Stimulated activated CD8-positive, alpha-beta memory T cell treated with anti-CD3 and anti-CD28 coated beads, Interleukin-4, amount 100 ng/mL, for 4 hours (primary cell): ENCODE measurements around the gene CYB561D1.
A peak's percentile ranks its signal among the peaks of the same experiment; 100 is the strongest.

Experiments
- DNase-seq, 2 donors: peaks; one replicate each; pipeline ENCODE4 v3.0.0-alpha.2; 2020; ENCODE audit warnings: low read depth in 2 of 2, low spot score in 1 of 2

CYB561D1 gene

DNA sequence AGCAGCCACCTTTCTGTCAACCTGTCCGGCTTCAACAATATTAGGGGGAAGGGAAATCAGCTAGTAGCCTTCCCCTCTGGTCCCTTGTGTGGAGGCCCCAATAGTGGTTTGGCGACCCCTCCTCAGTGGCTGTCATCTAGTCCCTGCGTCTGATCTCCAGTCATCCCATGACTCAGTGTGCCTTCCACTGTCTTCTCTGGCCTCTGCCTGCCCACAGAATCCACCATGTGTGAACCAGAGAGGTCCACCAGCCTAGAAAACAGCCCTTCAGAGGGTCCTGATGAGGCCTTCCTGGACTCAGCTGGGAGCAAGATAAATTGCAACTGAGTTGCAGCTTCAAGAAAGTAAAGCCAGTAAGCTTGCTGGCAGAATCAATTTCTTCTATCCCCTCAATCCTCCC is 14.0 kb upstream of the CYB561D1 start:
- no peak for DNase-seq

GRCh38 chr1:109481646-109482045 is 12.2 kb upstream of the CYB561D1 start:
- no peak for DNase-seq

- DNase-seq: no peak
Observed at GRCh38 chr1:109482242-109482641, 11.7 kb upstream of the CYB561D1 start.

GRCh38 chr1:109482791-109483671 is 10.9 kb upstream of the CYB561D1 start:
- no peak for DNase-seq

GRCh38 chr1:109483672-109484518 is 10.0 kb upstream of the CYB561D1 start, which contains the start of gene ATXN7L2:
TSS of gene ATXN7L2 (plus strand) at chr1:109483905. CDS start at chr1:109483954, 49 bp downstream.
- peak; percentile 72 to 83 for DNase-seq

- no peak for DNase-seq
Observed at GRCh38 chr1:109484519-109484975, 9.3 kb upstream of the CYB561D1 start.

DNA sequence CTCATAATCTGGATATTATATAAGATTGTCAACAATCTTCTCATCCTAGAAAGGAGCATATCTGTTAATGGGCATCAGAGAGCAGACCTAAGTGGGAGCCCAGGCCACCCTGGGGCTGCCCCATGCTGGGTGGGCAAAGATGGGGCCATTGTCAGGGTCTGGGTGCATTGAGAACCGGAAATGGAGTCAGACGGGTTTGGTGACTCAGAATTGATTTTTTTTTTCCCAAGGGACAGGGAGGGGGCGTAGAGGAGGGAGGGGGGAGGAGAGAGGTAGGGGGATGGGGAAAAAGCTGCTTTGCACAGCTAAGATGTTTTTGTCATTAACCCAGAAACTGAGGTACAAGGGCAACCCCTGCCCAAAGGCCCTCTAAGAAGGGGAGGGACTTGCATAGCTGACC is 8.9 kb upstream of the CYB561D1 start:
- no peak for DNase-seq

DNA sequence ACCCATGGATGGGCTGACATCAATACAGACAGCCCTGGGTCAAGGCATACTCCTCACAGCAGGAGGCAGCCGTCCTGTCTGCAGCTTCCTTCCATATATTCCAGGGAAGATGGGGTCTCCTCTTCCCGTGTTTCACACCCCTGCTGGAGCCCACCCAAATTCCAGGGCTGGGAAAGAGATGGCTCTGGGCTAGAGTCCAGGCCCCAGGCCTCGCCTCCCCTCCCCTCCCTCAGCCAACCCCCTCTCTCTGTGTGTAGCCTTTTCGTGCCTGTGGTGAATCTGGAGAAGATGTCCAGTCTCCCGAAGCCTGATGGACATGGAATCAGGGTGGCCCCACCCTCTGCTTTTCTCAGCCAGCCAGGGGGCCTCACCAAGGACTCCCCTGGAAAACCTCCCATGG is 6.6 kb upstream of the CYB561D1 start:
- no peak for DNase-seq

DNA sequence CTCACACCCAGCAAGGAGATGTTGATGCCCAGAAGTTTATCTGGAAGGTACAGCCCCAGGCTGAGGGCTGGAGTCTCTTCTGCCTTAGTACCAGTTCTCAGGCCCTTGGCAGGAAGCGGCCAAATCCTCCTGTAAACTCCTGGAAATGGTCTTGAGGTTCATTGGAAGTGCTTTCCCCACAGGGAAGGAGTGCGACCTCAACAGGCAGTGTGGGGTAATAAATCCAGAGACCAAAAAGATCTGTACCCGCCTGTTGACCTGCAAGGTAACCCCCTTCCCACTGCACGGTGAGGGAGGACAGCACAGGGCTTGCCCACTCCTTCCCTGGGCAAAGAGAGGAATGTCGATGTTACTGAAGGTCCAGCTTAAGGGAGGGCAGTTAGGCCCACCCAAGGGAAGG is 5.7 kb upstream of the CYB561D1 start:
- no peak for DNase-seq

DNA sequence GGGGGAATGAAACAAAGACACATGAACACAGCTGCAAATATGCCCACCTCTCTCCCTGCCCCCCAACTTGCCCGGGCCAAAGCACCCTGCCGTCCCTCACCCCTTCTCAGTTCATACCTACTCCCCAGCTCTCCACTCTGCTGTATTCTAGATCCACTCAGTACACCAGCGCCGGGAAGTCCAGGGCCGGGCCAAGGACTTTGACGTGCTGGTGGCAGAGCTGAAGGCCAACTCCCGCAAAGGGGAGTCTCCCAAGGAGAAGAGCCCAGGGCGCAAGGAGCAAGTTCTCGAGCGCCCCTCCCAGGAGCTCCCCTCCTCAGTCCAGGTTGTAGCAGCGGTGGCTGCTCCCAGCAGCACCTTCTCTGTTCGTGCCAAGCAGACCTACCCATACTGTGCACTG is 5.2 kb upstream of the CYB561D1 start:
- DNase-seq: no peak

DNA sequence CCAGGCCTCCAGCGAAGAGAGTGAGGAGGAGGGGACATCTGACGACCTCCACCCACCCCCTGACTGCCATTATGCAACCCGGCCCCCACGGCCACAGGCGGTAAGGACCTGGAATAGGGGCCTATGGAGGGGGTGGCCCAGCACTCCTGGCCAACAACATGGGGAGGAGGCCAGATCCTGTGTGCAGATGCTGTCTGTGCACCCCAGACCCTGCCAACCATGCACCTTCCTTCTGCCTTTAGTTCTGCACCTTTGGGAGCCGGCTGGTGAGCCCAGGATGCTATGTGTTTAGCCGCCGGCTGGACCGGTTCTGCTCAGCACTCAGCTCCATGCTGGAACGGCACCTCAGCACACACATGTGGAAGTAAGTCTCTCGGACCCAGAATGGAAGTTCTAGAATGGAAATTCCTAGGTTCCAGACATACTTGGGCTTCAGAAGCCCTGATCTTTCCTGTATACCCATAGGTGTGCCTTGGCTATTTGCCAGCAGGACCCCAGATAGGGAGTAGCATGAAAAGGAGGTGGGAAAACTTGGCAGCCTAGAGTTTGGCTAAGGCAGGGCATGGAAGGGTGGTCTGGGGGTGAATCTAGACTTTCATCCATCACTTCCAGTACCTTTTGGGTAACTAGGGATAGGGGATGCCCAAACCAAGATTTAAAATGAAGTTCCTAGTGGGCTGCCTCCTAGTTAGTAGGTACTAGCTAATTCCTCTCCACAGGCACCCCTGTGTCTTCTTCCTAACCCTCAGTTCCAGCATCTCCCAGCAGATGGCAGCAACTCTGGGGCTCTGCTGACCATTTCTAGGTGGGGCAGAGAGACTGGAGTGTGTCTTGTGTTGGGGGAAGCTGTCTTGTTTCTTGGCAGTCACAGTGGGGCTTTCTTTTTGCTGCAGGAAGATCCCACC is 3.6 kb upstream of the CYB561D1 start:
- peak; percentile 48 to 60 for DNase-seq

DNA sequence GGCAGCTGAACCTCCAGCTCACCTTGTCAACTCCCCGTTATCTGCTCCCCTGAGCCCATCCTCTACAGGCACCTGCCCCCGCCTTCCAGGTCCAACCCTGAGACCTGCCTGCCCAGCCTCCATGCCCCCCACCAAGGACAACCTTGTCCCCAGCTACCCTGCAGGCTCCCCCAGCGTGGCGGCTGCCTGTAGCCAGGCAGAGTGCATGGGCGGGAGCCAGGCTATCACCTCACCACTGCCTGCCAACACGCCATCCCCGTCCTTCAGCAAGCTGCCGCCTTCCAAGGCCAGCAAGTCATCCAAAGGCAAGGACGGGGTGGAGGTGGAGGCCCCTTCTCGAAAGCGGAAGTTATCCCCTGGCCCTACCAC is 3.0 kb upstream of the CYB561D1 start:
- DNase-seq: no peak

GRCh38 chr1:109491372-109491771 is 2.5 kb upstream of the CYB561D1 start:
- DNase-seq: no peak

- DNase-seq: no peak
Observed at GRCh38 chr1:109492779-109493178, 1.1 kb upstream of the CYB561D1 start.

GRCh38 chr1:109493227-109493626 is 667 bp upstream of the CYB561D1 start:
- no peak for DNase-seq

GRCh38 chr1:109495738-109496137 is 1.8 kb downstream of the CYB561D1 start:
- DNase-seq: no peak

- no peak for DNase-seq
Observed at GRCh38 chr1:109497449-109498160, 3.7 kb downstream of the CYB561D1 start.

GRCh38 chr1:109498161-109498801 is 4.4 kb downstream of the CYB561D1 start:
- no peak for DNase-seq

DNA sequence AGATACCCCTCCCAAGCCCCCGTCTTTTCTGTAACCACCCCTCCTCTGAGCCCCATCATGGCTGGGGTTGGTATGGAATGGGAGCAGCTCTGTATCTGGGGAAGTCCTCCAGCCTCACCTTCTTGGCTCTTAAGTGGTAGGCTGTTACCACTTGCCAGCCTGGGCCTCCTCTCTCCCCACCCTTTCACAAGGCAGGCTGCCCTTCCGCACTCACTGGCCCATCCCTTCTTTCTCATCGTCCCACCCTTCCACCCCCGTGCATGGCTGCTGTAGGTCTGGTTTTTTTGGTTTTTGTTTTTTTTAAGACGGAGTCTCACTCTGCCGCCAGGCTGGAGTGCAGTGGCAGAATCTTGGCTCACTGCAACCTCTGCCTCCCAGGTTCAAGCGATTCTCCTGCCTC is 5.2 kb downstream of the CYB561D1 start:
- no peak for DNase-seq
